ENCODE data around the gene CATSPERZ.
A peak's percentile ranks its signal among the peaks of the same experiment; 100 is the strongest.

CATSPERZ gene

GRCh38 chr11:64289002-64289564, 11.1 kb upstream of the CATSPERZ start:
- H3K27me3 Mint-ChIP-seq = peaks cover 32% of the 10 kb centered on the region
- no peak for DNase-seq
- H3K4me3 Mint-ChIP-seq = no peak overlapping the region
- H3K4me1 Mint-ChIP-seq = peaks cover 38% of the 10 kb centered on the region
- ATAC-seq = no peak
- H3K9me3 Mint-ChIP-seq = no peaks in the 10 kb centered on the region
- no peak overlapping the region for H3K27ac Mint-ChIP-seq

DNA sequence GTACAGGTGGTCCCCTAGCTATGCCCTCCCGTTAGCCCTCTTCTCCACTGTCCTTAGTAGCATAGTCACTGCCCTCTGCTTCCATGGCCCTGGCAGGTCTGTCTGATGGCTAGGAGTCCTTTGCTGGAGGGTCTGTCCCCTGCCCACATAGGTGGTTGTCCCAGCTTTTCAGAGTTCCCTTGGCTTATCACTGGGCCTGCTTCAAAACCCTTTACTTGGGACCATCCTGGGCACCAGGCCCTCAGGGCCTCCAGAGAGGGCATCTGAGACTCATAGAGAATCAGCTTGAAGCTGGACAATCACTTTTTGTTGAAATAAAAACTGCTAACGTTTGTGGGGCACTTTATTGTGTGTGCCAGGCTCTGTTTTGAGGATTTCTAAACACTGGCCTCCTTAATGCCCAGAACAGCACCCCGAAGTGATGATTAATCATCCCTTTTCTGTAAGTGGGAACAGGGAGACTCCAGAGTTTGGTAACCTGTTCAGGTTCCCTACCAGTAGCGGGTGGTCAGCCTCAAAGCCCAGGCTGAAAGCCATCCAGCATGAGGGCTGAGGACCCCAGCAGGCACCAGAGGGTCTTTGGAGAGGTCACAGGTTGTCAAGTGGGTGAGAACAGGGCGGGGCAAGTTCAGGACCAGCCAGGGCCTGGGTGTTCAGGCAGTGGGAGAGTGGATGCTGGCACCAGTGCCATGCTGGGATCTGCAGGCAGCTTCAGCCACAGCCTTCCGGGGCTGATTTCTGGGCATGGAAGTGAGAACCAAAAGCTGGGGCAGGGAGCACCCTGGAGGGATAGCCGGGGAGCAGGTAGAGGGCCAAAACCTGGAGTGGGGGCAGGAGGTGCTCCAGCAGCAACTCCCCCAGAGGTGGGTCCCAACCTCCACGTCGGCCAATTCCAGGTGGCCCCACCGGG, 9.6 kb upstream of the CATSPERZ start:
- H3K27me3 Mint-ChIP-seq = peaks cover 47% of the 10 kb centered on the region
- no peak overlapping the region for H3K27ac Mint-ChIP-seq
- DNase-seq (no peak), ATAC-seq (no peak)
- H3K4me1 Mint-ChIP-seq = peaks cover 34% of the 10 kb centered on the region
- H3K4me3 Mint-ChIP-seq = peak overlapping the region; percentile 61 to 64
- no peaks in the 10 kb centered on the region for H3K9me3 Mint-ChIP-seq

GRCh38 chr11:64291262-64291751, 8.9 kb upstream of the CATSPERZ start, which contains the start of gene KCNK4:
TSS of gene KCNK4 (plus strand) at chr11:64291302. CDS start at chr11:64293019, 1,717 bp downstream.
- peak; percentile 13 for ATAC-seq
- DNase-seq = no peak
- H3K27ac Mint-ChIP-seq = no peak within 1 kb of the TSS
- peaks cover 54% of the 10 kb centered on the region for H3K27me3 Mint-ChIP-seq
- H3K9me3 Mint-ChIP-seq = no peaks in the 10 kb centered on the region
- H3K4me1 Mint-ChIP-seq = peaks cover 31% of the 10 kb centered on the region
- peak within 1 kb of the TSS; percentile 61 to 64 for H3K4me3 Mint-ChIP-seq

- peaks cover 60% of the 10 kb centered on the region for H3K27me3 Mint-ChIP-seq
- peaks cover 25% of the 10 kb centered on the region for H3K4me1 Mint-ChIP-seq
- ATAC-seq (peak; percentile 52), DNase-seq (no peak)
- no peaks in the 10 kb centered on the region for H3K9me3 Mint-ChIP-seq
- H3K27ac Mint-ChIP-seq = no peak overlapping the region
- H3K4me3 Mint-ChIP-seq = peak overlapping the region; percentile 46 to 77
Observed at GRCh38 chr11:64291752-64292459, 8.3 kb upstream of the CATSPERZ start.

DNA sequence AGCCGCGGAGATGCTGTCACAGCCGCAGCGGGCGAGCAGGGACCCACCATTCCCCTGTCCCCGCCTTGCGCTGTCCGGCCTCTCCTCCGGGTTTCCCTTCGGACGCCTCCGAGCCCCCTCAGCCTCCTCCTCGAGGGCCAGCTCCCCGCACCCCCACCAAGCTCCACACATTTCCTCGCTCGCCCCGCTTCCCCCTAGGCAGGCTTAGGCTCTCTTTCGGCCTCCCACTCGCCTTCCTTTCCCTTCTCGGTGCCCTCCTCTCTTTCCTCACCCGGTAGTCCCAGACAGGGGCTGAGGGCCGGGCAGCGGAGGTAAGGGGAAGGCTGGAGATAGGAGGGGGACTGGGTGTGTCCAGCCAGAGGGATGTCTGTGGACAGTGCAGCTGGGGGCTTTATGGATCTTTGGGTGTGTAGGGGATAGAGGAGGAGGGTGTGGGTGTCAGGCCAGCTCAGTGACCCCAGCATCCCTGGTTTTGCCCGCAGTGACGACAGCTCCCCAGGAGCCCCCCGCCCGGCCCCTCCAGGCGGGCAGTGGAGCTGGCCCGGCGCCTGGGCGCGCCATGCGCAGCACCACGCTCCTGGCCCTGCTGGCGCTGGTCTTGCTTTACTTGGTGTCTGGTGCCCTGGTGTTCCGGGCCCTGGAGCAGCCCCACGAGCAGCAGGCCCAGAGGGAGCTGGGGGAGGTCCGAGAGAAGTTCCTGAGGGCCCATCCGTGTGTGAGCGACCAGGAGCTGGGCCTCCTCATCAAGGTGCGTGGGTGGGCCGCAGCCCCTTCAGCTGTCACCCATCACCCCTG, 7.5 kb upstream of the CATSPERZ start:
- ATAC-seq = no peak
- DNase-seq = no peak
- H3K27me3 Mint-ChIP-seq = peaks cover 68% of the 10 kb centered on the region
- H3K9me3 Mint-ChIP-seq = no peaks in the 10 kb centered on the region
- peak overlapping the region in 1 of 2 donors; percentile 14 for H3K27ac Mint-ChIP-seq
- H3K4me3 Mint-ChIP-seq = peak overlapping the region; percentile 46 to 77
- peaks cover 26% of the 10 kb centered on the region for H3K4me1 Mint-ChIP-seq

DNA sequence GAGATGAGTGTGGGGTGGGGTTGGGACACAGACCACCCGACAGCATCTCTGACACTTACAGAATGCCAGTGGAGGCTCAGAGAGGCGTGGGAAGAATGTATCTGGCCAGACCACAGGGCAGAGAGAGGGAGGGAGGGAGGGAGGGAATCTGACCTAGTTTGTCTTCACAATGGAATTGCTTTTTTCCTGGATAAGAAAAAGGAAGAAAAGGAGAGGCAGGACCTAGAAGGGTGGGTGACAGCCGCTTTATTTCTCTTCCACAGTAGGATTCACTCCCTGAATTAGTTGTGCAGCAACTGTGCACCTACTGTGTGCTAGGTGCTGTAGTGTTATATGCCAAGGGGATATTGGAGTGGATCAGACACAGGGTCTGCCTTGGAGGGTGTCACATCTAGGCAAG, 5.4 kb upstream of the CATSPERZ start:
- Mint-ChIP-seq H3K9me3 (no peaks in the 10 kb centered on the region), H3K27ac (no peak overlapping the region), H3K4me3 (no peak overlapping the region), H3K27me3 (peaks cover 89% of the 10 kb centered on the region), H3K4me1 (peaks cover 41% of the 10 kb centered on the region)
- ATAC-seq (no peak), DNase-seq (no peak)

DNA sequence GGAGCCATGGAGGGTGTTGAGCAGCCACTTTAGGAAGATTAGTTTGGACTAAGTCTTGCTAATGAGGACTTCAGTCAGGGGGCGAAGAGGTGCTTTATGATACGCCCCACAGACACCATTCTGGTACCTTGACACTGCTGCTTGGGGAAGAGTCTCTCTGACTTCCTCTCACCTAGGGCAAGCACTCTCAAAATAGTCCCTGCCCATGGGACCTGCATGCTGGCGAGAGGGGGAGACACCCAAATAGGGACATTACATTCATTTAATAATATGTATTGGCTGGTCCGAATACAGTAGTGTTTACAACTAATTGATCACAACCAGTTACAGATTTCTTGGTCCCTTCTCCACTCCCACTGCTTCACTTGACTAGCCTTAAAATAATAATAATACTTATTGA, 4.4 kb upstream of the CATSPERZ start:
- H3K4me3 Mint-ChIP-seq = no peak overlapping the region
- H3K27me3 Mint-ChIP-seq = peaks cover 92% of the 10 kb centered on the region
- H3K9me3 Mint-ChIP-seq = no peaks in the 10 kb centered on the region
- ATAC-seq = no peak
- H3K27ac Mint-ChIP-seq = no peak overlapping the region
- H3K4me1 Mint-ChIP-seq = peaks cover 48% of the 10 kb centered on the region
- no peak for DNase-seq

GRCh38 chr11:64296236-64296635, 3.9 kb upstream of the CATSPERZ start:
- Mint-ChIP-seq H3K4me1 (peaks cover 47% of the 10 kb centered on the region), H3K4me3 (no peak overlapping the region), H3K27ac (no peak overlapping the region), H3K9me3 (no peaks in the 10 kb centered on the region), H3K27me3 (peaks cover 92% of the 10 kb centered on the region)
- DNase-seq (no peak), ATAC-seq (no peak)

DNA sequence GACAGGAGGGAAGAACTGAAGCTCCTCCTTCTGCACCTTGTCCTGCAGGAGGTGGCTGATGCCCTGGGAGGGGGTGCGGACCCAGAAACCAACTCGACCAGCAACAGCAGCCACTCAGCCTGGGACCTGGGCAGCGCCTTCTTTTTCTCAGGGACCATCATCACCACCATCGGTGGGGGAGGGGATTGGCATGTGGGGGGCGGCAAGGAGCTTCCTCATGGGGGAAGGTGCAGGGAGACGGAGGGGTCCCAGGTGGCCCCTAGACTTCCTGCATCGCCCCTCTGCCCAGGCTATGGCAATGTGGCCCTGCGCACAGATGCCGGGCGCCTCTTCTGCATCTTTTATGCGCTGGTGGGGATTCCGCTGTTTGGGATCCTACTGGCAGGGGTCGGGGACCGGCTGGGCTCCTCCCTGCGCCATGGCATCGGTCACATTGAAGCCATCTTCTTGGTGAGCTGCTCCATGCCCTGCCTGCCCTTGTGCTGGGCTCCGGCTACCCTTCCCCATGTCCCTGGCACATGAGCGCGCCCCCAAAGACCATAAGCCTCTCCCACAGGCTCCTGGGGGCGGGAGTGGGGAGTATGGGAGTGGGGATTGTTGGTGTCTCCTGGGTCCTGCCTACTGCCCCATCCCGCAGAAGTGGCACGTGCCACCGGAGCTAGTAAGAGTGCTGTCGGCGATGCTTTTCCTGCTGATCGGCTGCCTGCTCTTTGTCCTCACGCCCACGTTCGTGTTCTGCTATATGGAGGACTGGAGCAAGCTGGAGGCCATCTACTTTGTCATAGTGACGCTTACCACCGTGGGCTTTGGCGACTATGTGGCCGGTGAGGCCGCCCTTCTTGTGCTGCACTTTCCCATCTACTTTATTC, 3.1 kb upstream of the CATSPERZ start:
- DNase-seq (no peak), ATAC-seq (no peak)
- Mint-ChIP-seq H3K9me3 (no peaks in the 10 kb centered on the region), H3K4me3 (no peak overlapping the region), H3K27ac (no peak overlapping the region), H3K4me1 (peaks cover 47% of the 10 kb centered on the region), H3K27me3 (peaks cover 99% of the 10 kb centered on the region)

DNA sequence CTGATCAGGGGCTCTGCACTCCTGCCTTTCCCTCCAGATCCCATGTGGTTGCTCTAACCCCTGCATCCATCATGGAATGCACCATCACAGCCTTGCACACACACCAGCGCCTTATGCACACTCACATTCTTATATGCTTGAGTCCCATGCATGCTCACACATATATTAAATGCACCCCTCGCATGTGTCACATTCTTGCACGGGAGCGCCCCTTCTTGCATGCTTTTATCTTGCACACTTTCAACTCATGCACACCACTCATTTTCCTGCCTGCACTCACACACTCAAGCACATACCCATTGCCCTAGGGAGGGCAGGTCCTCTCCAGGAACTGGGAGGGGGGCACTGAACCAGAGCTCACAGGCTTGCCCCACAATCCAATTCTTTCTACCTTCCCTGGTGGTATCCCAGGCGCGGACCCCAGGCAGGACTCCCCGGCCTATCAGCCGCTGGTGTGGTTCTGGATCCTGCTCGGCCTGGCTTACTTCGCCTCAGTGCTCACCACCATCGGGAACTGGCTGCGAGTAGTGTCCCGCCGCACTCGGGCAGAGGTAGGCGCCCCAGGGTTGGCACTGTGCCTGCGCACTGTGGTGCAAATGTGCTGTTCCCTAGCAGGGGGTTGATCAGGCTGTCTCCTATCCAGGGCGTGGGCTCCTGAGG, 2.3 kb upstream of the CATSPERZ start:
- Mint-ChIP-seq H3K27me3 (peaks cover 100% of the 10 kb centered on the region), H3K4me3 (no peak overlapping the region), H3K4me1 (peaks cover 41% of the 10 kb centered on the region), H3K9me3 (no peaks in the 10 kb centered on the region), H3K27ac (no peak overlapping the region)
- DNase-seq (no peak), ATAC-seq (no peak)

GRCh38 chr11:64298966-64299846, 952 bp upstream of the CATSPERZ start:
- DNase-seq (no peak), ATAC-seq (no peak)
- H3K9me3 Mint-ChIP-seq = no peaks in the 10 kb centered on the region
- H3K27ac Mint-ChIP-seq = peak overlapping the region in 1 of 2 donors; percentile 23
- peaks cover 46% of the 10 kb centered on the region for H3K4me1 Mint-ChIP-seq
- peak overlapping the region; percentile 61 to 87 for H3K4me3 Mint-ChIP-seq
- peaks cover 90% of the 10 kb centered on the region for H3K27me3 Mint-ChIP-seq

- Mint-ChIP-seq H3K27ac (no peak overlapping the region), H3K9me3 (no peaks in the 10 kb centered on the region), H3K4me3 (peak overlapping the region in 1 of 2 donors; percentile 95)
Observed at GRCh38 chr11:64303109-64304031, 3.2 kb downstream of the CATSPERZ start.

More at GRCh38 chr11:64303109-64304031, 3.2 kb downstream of the CATSPERZ start:
- DNase-seq = no peak
- ATAC-seq = no peak
- Mint-ChIP-seq H3K27me3 (peaks cover 49% of the 10 kb centered on the region), H3K4me1 (peaks cover 58% of the 10 kb centered on the region)

Measured in stimulated activated naive CD8-positive, alpha-beta T cell treated with anti-CD3 and anti-CD28 coated beads, Interleukin-15, amount 100 ng/mL, for 72 hours (primary cell).